NCI-H146 treated with DMSO at 0.1 percent for 48 hours (cell line): ENCODE measurements around the gene STRN.
"Not testable (repeated sequence)": the region's sequence is repeated elsewhere in the genome, so short reads cannot be mapped to it uniquely, and the experiment has no call there.

Experiments
- DNase-seq: peaks from one replicate; lab custom pipeline; 2025; ENCODE audit not compliant: unreplicated experiment; lab: John Stamatoyannopoulos, UW

STRN gene

GRCh38 chr2:36912695-36913094, 53.6 kb downstream of the STRN start:
- DNase-seq, result no peak

DNA sequence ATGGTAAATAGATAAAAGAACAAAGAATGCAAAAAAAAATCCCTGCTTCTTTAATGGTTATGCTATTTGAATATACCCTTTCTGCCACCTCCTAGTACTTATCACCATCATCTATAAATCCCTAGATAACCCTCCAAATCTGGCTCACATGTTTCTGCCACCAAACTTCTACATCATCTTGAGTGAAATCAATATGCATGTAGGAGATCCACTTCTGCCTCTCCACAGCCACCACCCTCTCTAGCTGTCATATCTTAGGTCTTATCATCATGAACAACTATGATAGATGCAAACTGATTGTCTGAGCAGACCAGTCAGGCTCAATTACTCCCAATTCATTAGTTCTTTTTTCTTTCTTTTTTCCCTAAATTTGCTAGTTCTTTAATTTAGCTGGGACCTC, 55.3 kb downstream of the STRN start:
- DNase-seq, result no peak

DNA sequence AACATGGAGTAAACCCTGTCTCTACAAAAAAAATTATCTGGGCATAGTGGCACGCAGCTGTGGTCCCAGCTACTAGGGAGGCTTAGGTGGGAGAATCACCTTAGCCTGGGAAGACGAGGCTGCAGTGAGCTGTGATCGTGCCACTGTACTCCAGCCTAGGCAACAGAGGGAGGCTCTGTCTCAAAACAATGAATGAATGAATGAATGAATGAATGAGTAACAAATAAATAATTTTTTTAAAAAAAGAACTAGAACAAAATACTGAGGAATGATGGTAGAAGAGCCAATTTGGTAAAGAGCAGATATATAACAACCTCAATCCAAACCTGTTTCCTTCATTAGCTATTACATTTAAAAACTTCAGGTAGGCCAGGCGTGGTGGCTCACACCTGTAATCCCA, 60.1 kb downstream of the STRN start:
- DNase-seq, result no peak

GRCh38 chr2:36904636-36905035, 61.7 kb downstream of the STRN start:
- no peak for DNase-seq

- no peak for DNase-seq
Observed at GRCh38 chr2:36902385-36903120, 63.8 kb downstream of the STRN start.

DNA sequence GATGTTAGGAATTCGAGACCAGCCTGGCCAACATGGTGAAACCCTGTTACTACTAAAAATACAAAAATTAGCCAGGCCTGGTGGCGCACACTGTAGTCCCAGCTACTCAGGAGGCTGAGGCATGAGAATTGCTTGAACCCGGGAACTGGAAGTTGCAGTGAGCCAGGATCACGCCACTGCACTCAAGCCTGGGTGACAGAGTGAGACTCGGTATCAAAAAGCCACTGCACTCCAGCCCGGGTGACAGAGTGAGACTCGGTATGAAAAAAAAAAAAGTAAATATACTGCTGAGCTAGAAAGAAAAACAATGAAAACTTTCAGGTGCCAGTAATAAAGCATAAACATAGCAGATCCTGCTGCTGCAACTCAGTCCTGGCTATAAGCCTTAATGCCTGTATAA, 73.5 kb downstream of the STRN start:
- DNase-seq, result no peak

GRCh38 chr2:36889795-36890194, 76.5 kb downstream of the STRN start:
- DNase-seq, result no peak

DNA sequence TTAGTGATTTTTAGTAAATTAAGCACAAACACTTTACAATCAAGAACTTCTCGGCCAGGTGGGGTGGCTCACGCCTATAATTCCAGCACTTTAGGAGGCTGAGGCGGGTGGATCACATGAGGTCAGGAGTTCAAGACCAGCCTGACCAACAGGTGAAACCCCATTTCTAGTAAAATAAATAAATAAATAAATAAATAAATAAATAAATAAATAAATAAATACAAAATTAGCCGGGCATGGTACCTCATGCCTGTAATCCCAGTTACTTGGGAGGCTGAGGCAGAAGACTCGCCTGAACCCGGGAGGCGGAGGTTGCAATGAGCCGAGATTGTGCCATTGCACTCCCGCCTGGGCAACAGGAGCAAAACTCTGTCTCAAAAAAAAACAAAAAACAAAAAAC, 79.2 kb downstream of the STRN start:
- not testable (repeated sequence) for DNase-seq

- DNase-seq, result no peak
Observed at GRCh38 chr2:36886664-36887063, 79.7 kb downstream of the STRN start.

GRCh38 chr2:36885605-36886004, 80.7 kb downstream of the STRN start:
- no peak for DNase-seq

DNA sequence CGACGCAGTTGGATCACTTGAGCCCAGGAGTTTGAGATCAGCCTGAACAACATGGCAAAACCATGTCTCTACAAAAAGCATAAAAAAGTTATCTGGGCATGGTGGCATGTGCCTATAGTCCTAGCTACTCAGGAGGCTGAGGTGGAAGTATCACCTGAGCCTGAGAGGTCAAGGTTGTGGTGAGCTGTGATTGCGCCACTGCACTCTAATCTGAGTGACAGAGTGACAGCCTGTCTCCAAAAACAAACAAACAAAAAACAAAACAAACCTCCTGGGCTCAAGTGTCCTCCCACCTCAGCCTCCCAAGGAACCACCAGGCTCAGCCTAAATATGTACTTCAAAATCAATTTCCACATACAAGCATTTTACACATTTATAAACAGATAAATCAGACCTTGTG, 83.8 kb downstream of the STRN start:
- DNase-seq, result no peak

GRCh38 chr2:36881816-36882215, 84.5 kb downstream of the STRN start:
- DNase-seq, result no peak

- no peak for DNase-seq
Observed at GRCh38 chr2:36878429-36878828, 87.9 kb downstream of the STRN start.

DNA sequence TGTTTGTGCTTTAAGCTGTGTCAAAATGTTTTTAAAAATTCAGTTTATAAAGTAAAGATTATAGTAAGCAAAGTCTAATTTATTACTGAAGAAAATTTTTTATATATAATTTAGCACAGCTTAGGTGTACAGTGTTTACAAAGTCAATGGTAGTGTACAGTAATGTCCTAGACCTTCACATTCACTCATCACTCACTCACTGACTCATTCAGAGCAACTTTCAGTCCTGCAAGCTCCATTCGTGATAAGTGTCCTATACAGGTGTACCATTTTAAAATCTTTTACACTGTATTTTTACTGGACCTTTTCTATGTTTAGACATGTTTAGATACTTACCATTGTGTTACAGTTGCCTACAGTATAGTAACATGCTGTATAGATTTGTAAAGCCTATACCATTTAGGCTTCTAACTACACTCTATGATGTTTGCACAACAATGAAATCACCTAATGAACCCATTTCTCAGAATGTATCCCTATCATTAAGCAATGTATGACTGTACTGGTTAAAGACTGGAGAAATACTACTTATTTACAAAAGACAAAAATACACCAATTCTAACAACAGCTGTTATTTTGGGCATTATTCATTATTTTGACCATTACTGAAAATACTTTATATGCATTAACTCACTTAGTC, 95.1 kb downstream of the STRN start:
- no peak for DNase-seq

DNA sequence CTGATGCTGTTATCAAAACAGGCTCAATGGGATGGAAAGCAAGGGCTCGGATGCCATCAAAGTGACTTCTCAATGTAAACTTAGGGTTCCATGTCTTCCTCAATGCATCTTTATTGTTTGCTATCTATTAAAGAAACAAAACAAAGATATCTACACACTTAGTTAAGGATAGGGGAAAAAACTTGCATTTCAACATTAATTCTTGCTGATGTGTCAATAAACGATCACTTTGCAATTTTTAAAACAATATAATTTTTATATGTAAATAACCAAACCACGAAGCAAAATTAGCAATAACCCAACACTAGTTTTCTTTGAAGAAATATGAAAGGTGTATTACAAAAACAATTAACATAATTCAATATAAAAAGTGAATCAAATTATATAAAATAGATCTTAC, 96.7 kb downstream of the STRN start:
- DNase-seq, result no peak

GRCh38 chr2:36861896-36862295, 104.4 kb downstream of the STRN start:
- no peak for DNase-seq

- DNase-seq, result no peak
Observed at GRCh38 chr2:36859366-36859792, 107.0 kb downstream of the STRN start.

GRCh38 chr2:36858551-36859365, 107.6 kb downstream of the STRN start:
- DNase-seq, result no peak

DNA sequence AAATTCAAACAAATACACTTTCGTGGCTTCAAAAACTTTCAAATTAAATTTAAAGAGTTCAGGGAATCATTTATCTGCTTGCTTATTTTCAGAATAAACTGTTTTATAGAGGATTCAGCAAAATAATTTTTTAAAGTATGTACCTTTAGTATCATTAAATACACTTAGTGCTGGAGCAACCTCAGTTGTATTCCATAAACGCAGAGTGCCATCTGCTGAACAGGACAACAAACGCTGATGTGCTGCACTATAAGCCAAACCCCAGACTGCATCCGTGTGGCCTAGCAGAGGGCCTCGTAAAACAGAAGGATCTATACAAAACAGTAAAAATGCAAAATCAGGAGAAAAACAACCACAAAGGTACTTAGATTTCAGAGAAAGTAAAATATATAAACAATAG, 108.6 kb downstream of the STRN start:
- no peak for DNase-seq

- DNase-seq, result no peak
Observed at GRCh38 chr2:36855429-36855828, 110.9 kb downstream of the STRN start.

DNA sequence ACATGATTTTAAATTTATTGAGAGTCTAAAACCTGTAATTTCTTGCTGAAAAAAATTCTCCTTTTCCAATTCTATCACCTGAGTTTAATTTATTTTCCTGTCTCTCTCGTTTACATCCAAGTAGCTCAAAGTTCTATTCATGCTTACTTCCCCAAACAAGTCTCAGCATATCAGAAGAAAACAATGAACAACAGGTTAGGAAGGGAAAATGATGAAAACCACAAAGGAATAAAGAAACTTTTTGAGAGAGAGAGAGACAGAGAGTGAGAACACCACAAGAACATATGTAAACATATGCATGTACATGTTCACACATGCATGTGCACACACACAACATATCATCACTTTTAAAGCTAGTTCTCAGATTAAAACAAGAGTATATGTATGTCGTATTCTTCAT, 112.1 kb downstream of the STRN start:
- no peak for DNase-seq

DNA sequence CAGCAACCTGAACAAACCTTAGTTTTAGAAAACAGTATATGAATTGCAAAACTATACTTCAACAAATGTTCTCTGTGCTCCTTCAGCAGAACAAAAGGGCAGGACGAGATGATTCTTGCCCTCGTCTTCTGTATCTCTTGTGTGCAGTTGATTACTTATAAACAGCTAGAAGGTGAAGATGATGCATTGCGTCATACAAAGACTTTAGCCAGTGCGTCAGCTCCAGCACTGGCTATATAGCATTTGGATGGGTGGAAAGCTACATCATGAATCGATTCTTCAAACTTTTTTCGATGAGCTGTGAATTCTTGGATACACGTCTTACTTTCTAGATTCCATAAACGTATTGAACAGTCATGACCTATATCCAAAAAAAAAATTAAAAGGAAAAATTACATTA, 117.1 kb downstream of the STRN start:
- no peak for DNase-seq
